Measurements from ENCODE around the gene NLRP4. TPM values are rescaled to one million over a fixed set of nuclear protein-coding genes. Genes with fewer than 3 reads are reported as not detected.

Gene NLRP4
- total RNA-seq, 1 donor from 2014 or later = not detected

DNA sequence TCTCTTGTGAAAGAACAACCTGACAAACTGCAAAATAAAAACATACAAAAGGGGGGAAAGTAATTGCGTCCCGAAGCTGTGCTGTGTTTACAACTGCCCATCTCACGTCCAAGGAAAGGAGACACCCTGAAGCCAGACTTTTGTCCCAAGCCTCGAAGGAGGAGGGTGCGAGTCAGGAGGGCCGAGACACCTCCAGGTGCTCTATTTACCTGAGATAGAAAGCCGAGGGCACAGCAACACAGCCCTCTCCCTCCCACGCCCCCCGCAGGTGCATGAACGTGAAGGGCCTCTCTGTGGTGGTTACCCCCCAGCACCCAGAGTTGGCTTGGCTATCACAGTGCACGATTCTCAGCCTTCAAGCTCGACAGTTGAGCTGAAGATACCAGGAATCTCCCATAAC, 62.6 kb downstream of the NLRP4 start:
- peak; percentile 73 for DNase-seq (ENCODE audit: extremely low spot score, unreplicated experiment)
- no peak overlapping the region for H3K27ac Mint-ChIP-seq (ENCODE audit: unreplicated experiment)

DNA sequence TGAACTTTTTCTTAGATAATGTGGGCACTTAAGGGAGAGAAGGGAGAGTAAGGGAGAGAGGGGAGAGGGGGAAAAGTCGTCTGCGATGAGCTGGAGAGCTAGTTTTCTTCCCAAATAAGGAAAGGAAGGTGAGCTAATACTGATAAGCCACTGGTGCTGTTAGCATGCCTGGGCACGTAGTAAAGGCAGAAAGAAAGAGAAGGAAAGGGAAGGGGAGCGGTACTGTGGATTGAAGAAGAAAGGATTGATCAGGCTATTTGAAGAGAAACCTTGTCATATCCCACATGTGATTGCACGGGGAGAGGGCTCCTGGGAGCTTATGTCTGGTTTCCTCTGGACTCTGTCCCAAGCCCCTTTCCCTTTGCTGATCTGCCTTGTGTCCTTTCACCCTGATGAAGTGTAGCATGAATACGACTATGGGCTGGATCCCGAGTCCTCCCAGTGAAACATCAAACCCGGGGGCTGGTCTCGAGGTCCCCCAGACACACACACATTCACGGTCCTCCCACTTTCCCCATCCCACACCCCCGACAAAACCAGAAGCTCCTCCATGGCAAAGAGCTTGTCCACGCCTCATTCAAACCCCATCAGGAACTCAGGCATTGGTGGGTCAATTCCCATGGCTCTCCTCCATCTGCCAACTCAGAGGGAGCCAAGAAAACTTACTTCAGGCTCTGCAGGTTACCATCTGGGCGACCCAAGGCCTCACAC, 65.2 kb downstream of the NLRP4 start:
- H3K4me1 Mint-ChIP-seq (ENCODE audit: unreplicated experiment) = no peaks in the 10 kb centered on the region

More for the DNA sequence above, 62.6 kb downstream of the NLRP4 start:
- TF ChIP-seq, protein P1, sequence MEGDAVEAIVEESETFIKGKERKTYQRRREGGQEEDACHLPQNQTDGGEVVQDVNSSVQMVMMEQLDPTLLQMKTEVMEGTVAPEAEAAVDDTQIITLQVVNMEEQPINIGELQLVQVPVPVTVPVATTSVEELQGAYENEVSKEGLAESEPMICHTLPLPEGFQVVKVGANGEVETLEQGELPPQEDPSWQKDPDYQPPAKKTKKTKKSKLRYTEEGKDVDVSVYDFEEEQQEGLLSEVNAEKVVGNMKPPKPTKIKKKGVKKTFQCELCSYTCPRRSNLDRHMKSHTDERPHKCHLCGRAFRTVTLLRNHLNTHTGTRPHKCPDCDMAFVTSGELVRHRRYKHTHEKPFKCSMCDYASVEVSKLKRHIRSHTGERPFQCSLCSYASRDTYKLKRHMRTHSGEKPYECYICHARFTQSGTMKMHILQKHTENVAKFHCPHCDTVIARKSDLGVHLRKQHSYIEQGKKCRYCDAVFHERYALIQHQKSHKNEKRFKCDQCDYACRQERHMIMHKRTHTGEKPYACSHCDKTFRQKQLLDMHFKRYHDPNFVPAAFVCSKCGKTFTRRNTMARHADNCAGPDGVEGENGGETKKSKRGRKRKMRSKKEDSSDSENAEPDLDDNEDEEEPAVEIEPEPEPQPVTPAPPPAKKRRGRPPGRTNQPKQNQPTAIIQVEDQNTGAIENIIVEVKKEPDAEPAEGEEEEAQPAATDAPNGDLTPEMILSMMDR (IDR thresholded peaks at IDR 0.05) = no peak
- Mint-ChIP-seq H3K27me3 (ENCODE audit: unreplicated experiment) (no peaks in the 10 kb centered on the region), H3K4me3 (ENCODE audit: unreplicated experiment) (no peak overlapping the region), H3K36me3 (ENCODE audit: unreplicated experiment) (no peaks in the 10 kb centered on the region), H3K9me3 (ENCODE audit: unreplicated experiment) (peaks cover 45% of the 10 kb centered on the region), H3K4me1 (ENCODE audit: unreplicated experiment) (no peaks in the 10 kb centered on the region)

DNA sequence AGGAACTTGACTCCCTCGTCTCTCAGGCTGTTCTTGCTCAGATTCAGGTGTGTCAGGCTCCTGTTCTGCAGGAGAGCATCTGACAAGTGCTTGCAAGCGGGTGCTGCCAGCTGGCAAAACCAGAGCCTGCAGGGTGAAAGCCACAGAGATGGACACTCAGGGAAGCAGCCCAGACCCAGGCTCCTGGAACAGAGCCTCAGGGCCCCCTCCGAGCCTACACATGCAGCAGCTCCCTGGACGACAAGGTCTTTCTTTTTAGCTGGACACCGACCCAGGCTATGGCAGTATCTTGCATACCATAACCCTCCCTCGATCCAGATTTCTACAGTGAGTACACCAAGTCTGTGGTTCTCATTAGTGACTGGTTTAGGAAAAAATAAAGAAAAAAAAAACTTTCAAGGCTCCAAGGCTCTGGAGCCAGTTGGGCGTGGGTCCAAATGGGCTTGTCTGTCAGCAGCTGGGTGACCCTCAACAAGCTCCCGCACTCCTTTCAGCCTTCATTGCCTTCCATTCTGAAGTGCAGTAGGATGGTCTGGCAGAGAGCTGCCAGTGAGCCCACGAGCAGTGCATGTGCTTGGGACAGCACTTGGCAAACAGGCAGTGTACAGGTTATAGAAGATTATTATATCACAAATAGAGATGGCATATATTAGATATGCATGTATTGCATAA, 65.9 kb downstream of the NLRP4 start:
- Mint-ChIP-seq H3K27me3 (ENCODE audit: unreplicated experiment) (no peaks in the 10 kb centered on the region), H3K9me3 (ENCODE audit: unreplicated experiment) (peaks cover 36% of the 10 kb centered on the region), H3K36me3 (ENCODE audit: unreplicated experiment) (no peaks in the 10 kb centered on the region), H3K4me1 (ENCODE audit: unreplicated experiment) (no peaks in the 10 kb centered on the region), H3K4me3 (ENCODE audit: unreplicated experiment) (no peak overlapping the region), H3K27ac (ENCODE audit: unreplicated experiment) (no peak overlapping the region)
- DNase-seq (ENCODE audit: extremely low spot score, unreplicated experiment) = peak; percentile 74
- TF ChIP-seq, protein P1 (IDR thresholded peaks at IDR 0.05) = no peak

More for the DNA sequence above, 65.2 kb downstream of the NLRP4 start:
- H3K4me3 Mint-ChIP-seq (ENCODE audit: unreplicated experiment) = no peak overlapping the region
- H3K9me3 Mint-ChIP-seq (ENCODE audit: unreplicated experiment) = peaks cover 42% of the 10 kb centered on the region
- no peak overlapping the region for H3K27ac Mint-ChIP-seq (ENCODE audit: unreplicated experiment)
- TF ChIP-seq, protein P1 (IDR thresholded peaks at IDR 0.05) = no peak
- no peaks in the 10 kb centered on the region for H3K27me3 Mint-ChIP-seq (ENCODE audit: unreplicated experiment)
- no peaks in the 10 kb centered on the region for H3K36me3 Mint-ChIP-seq (ENCODE audit: unreplicated experiment)
- peak; percentile 56 for DNase-seq (ENCODE audit: extremely low spot score, unreplicated experiment)

DNA sequence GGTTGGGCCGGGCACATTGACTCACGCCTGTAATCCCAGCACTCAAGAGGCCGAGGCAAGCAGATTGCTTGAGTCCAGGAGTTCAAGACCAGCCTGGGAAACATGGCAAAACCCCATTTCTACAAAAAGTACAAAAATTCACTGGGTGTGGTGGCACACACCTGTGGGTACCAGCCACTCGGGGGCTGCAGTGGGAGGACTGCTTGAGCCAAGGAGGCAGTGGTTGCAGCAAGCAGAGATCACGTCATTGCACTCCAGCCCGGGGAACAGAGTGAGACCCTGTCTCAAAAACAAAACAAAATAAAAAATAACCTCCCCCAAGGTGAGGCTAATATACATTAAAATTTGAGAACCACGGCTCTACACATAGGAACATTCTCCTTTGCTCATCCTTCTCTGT, 70.9 kb downstream of the NLRP4 start:
- peak; percentile 59 for DNase-seq (ENCODE audit: extremely low spot score, unreplicated experiment)
- no peaks in the 10 kb centered on the region for H3K36me3 Mint-ChIP-seq (ENCODE audit: unreplicated experiment)
- no peaks in the 10 kb centered on the region for H3K4me1 Mint-ChIP-seq (ENCODE audit: unreplicated experiment)
- TF ChIP-seq, protein P1 (IDR thresholded peaks at IDR 0.05) = no peak
- H3K27ac Mint-ChIP-seq (ENCODE audit: unreplicated experiment) = no peak overlapping the region
- H3K9me3 Mint-ChIP-seq (ENCODE audit: unreplicated experiment) = peaks cover 46% of the 10 kb centered on the region
- no peak overlapping the region for H3K4me3 Mint-ChIP-seq (ENCODE audit: unreplicated experiment)
- H3K27me3 Mint-ChIP-seq (ENCODE audit: unreplicated experiment) = no peaks in the 10 kb centered on the region

DNA sequence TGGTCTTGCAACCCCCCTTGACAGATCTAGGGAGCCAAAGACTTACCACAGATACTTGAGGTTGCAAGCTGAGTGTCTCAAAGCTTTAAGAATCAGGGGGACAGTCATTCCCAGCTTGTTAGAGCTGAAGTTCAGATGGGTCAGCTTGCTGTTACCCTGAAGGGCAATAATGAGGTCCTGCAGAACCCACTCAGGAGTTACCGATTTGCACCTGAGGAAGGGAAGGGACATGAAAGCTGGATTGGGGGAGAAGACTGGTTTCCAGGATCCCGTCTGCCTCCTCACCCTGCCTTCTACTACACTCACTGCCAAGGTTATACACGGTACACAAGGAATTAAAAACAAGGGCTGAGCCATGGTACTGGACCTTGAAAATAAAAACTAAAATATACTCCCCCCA, 71.4 kb downstream of the NLRP4 start:
- Mint-ChIP-seq H3K36me3 (ENCODE audit: unreplicated experiment) (no peaks in the 10 kb centered on the region), H3K4me3 (ENCODE audit: unreplicated experiment) (no peak overlapping the region), H3K9me3 (ENCODE audit: unreplicated experiment) (peaks cover 47% of the 10 kb centered on the region), H3K27me3 (ENCODE audit: unreplicated experiment) (no peaks in the 10 kb centered on the region), H3K27ac (ENCODE audit: unreplicated experiment) (no peak overlapping the region), H3K4me1 (ENCODE audit: unreplicated experiment) (no peaks in the 10 kb centered on the region)
- peak; percentile 23 for DNase-seq (ENCODE audit: extremely low spot score, unreplicated experiment)
- TF ChIP-seq, protein P1 (IDR thresholded peaks at IDR 0.05) = no peak
